K562 (cell line): ENCODE measurements around the gene MYL9. TPM values are rescaled to one million over a fixed set of nuclear protein-coding genes. Genes with fewer than 3 reads are reported as not detected.

Experiments used
- EGR1 ChIP-seq: fragments of 450-650 bp; conservative IDR thresholded peaks from 2 replicates; pipeline ENCODE4 v1.6.1; 2017; ENCODE audit warnings: mild to moderate bottlenecking
- GTF2A2 ChIP-seq: IDR thresholded peaks from 2 replicates; pipeline ENCODE4 v1.6.1; 2016; ENCODE audit warnings: mild to moderate bottlenecking, missing genetic modification characterization, missing compliant biosample characterization
- MAZ ChIP-seq, 2 experiments: fragments of 450-650 bp in 1 of 2; sonication (generic) in 1 of 2; formaldehyde crosslinking; IDR thresholded peaks in 1 of 2; conservative IDR thresholded peaks in 1 of 2; 2 replicates each; pipeline versions ENCODE4 v1.4.0 to v1.5.0; 2020; ENCODE audit warnings: mild to moderate bottlenecking in 1 of 2, missing genetic modification reagents in 1 of 2
- NFIC ChIP-seq: fragments of 450-650 bp; IDR thresholded peaks from 2 replicates; pipeline ENCODE4 v1.6.1; 2017; ENCODE audit warnings: mild to moderate bottlenecking, inconsistent platforms
- PHF8 ChIP-seq: fragments of 200-600 bp; sonication (generic); IDR thresholded peaks from 2 replicates; pipeline ENCODE4 v1.6.1; 2012; ENCODE audit warnings: mixed run types, mild to moderate bottlenecking, inconsistent platforms, low read length, moderate library complexity, borderline replicate concordance
- PKNOX1 ChIP-seq: fragments of 450-650 bp; IDR thresholded peaks from 2 replicates; pipeline ENCODE4 v1.6.1; 2016
- POLR2G ChIP-seq: fragments of 200-400 bp; formaldehyde crosslinking; IDR thresholded peaks from 2 replicates; pipeline ENCODE4 v1.6.1; 2017; ENCODE audit warnings: low read depth, mild to moderate bottlenecking, antibody characterized with exemption, low read length, moderate library complexity
- PRDM10 ChIP-seq: fragments of 450-650 bp; IDR thresholded peaks from 2 replicates; pipeline ENCODE4 v1.6.1; 2018; ENCODE audit not compliant: partially characterized antibody
- RBFOX2 ChIP-seq: fragments of 200-400 bp; formaldehyde crosslinking; IDR thresholded peaks from 2 replicates; pipeline ENCODE4 v1.6.1; 2017; ENCODE audit warnings: low read depth, mild to moderate bottlenecking, low read length, moderate library complexity
- SP1 ChIP-seq: sonication (generic); formaldehyde crosslinking; IDR thresholded peaks from 2 replicates; pipeline ENCODE4 v1.8.1; 2022; ENCODE audit warnings: mild to moderate bottlenecking, missing genetic modification reagents
- SRF ChIP-seq, 2 experiments: fragments of 250-450, 450-650 bp in 1 of 2; sonication (Bioruptor Pico) in 1 of 2; sonication (generic) in 1 of 2; formaldehyde crosslinking; IDR thresholded peaks; 2 replicates each; pipeline versions ENCODE4 v1.5.0 to v1.5.1; 2020 to 2022; ENCODE audit warnings: mild to moderate bottlenecking in 1 of 2, missing genetic modification reagents in 1 of 2
- VEZF1 ChIP-seq: fragments of 200-800 bp; sonication (Bioruptor generic); IDR thresholded peaks from 2 replicates; pipeline ENCODE4 v1.6.1; 2017; ENCODE audit warnings: missing genetic modification characterization, missing compliant biosample characterization
- XRCC5 ChIP-seq: fragments of 200-400 bp; formaldehyde crosslinking; IDR thresholded peaks from 2 replicates; pipeline ENCODE4 v1.6.1; 2017; ENCODE audit warnings: low read depth, mild to moderate bottlenecking, low read length
- ZNF584 ChIP-seq: fragments of 200-800 bp; sonication (Bioruptor generic); IDR thresholded peaks from 2 replicates; pipeline ENCODE4 v1.6.1; 2016; ENCODE audit warnings: low read depth, mild to moderate bottlenecking, missing genetic modification characterization, missing compliant biosample characterization
- polyA plus RNA-seq, 8 experiments: library from polyadenylated mRNA; depleted of rRNA in 4 of 8; stranded (reverse) in 5 of 8; unstranded in 3 of 8; fragments of >200 nt; fragmentation: Nextera tagmentation in 2 of 8; fragmentation: Illumina TruSeq in 1 of 8; extraction: Ambion mirVana in 2 of 8; extraction: Trizol in 1 of 8; gene quantifications; 2 replicates each; pipeline versions ENCODE4 v1.2.1 to v1.2.3, GENCODE V29; 2011 to 2014; ENCODE audit warnings: inconsistent platforms in 1 of 8, missing spikeins in 1 of 8
- total RNA-seq, 7 experiments: library from RNA; depleted of rRNA in 6 of 7; stranded (reverse); fragments of >200 nt in 6 of 7; fragmentation: Illumina TruSeq in 2 of 7; extraction: Trizol in 2 of 7; gene quantifications; 2 replicates each; pipeline versions ENCODE4 v1.2.1 to v1.2.3, GENCODE V29; 2011 to 2021; ENCODE audit warnings: low replicate concordance in 1 of 7
- TF ChIP-seq, protein P1 (sequence below): fragments of 450-650 bp; formaldehyde crosslinking; IDR thresholded peaks from 2 replicates; pipeline ENCODE4 v1.4.0; 2020; ENCODE audit warnings: mild to moderate bottlenecking

MYL9 gene
- total and polyA plus RNA-seq, 9 of the 15 experiments (the other 6 are each of a cell fraction or from before 2014, with no cell fraction given): 0.11 to 3.2 (median 0.81) TPM; not detected in 1

DNA sequence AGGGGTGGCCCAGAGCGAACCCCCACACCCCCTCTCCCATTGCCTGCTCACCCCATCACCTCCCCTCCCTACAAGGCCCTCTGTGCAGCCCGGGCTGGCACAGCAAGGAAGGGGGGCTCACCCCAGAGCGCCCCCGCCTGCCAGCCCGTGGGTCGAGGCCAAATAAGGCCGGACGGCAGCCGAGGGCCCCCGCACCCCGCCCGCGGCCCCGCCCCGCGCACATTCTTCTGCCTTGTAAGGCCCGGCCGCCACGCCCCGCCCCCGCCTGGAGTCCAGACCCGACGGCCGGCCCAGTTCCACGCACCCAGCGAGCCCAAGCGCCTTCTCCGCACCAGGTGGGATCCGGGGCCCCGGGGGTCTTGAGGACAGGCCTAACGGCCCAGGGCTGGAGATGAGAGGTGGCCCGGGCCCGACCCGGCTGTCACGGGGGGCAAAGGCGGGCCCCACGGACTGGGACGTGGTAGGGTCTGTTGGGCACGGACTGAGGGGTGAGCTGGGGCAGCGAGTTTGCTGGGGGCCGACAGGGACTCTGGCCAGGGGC is at the start of gene MYL9 (continued):
- TF ChIP-seq SP1 (0 out of 2 replicates have a peak, but pooled peaks have one; percentile 19), PRDM10 (peak; percentile 3), GTF2A2 (no peak), PKNOX1 (no peak), MAZ (CRISPR knock-in tag; conservative IDR thresholded peaks at IDR 0.05 in 1 of 2, IDR thresholded peaks at IDR 0.05 in 1 of 2) (peak; percentile 39 to 42; a peak in 1 of 4 replicates), SRF (CRISPR knock-in tag; IDR thresholded peaks at IDR 0.05) (peak in 1 of 2 experiments; percentile 93; a peak in 2 of 4 replicates), EGR1 (peak; percentile 58; the same call in 1 of the 2 replicates), RBFOX2 (peak; percentile 56), POLR2G (peak; percentile 55; the same call in 1 of the 2 replicates), NFIC (peak; percentile 65), VEZF1 (CRISPR knock-in tag) (peak; percentile 96), XRCC5 (no peak), PHF8 (peak; percentile 42; the same call in 1 of the 2 replicates), ZNF584 (CRISPR knock-in tag) (no peak)
- TF ChIP-seq, protein P1, sequence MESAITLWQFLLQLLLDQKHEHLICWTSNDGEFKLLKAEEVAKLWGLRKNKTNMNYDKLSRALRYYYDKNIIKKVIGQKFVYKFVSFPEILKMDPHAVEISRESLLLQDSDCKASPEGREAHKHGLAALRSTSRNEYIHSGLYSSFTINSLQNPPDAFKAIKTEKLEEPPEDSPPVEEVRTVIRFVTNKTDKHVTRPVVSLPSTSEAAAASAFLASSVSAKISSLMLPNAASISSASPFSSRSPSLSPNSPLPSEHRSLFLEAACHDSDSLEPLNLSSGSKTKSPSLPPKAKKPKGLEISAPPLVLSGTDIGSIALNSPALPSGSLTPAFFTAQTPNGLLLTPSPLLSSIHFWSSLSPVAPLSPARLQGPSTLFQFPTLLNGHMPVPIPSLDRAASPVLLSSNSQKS (CRISPR knock-in tag): no peak
- TF ChIP-seq, all 486 proteins: peak for 17
